Lung (tissue), 12 donors: ENCODE data around the gene BAMBI. TPM values are rescaled to one million over a fixed set of nuclear protein-coding genes. Genes with fewer than 3 reads are reported as not detected.

Experiments
- ATAC-seq: fragments of 200-7000 bp; cut with Tn5 transposase; one replicate; pipeline ENCODE4 v1.9.1; 2020; ENCODE audit warnings: moderate number of reproducible peaks; ENCODE audit not compliant: insufficient read depth, low FRiP score
- DNase-seq, 3 donors: peaks; one replicate each; pipeline ENCODE4 v3.0.0-alpha.2; 2013 to 2017
- H3K27ac ChIP-seq, 2 donors: one replicate each; pipeline ENCODE4 v1.5.1; 2013; ENCODE audit warnings: mild to moderate bottlenecking in 2 of 2, moderate library complexity in 2 of 2, control low read depth in 1 of 2, inconsistent platforms in 1 of 2, low read depth in 1 of 2, low read length in 1 of 2
- H3K27me3 ChIP-seq, 3 donors: one replicate each; pipeline ENCODE4 v1.5.1; 2013; ENCODE audit warnings: low read length in 2 of 3; ENCODE audit not compliant: control insufficient read depth in 3 of 3, insufficient read depth in 3 of 3
- H3K36me3 ChIP-seq, 4 donors: one replicate each; pipeline ENCODE4 v1.5.1; 2013; ENCODE audit warnings: low read length in 4 of 4, mild to moderate bottlenecking in 1 of 4, moderate library complexity in 1 of 4; ENCODE audit not compliant: control insufficient read depth in 4 of 4, insufficient read depth in 4 of 4
- H3K4me1 ChIP-seq, 5 donors: one replicate each; pipeline ENCODE4 v1.5.1; 2013; ENCODE audit warnings: low read length in 5 of 5, mild to moderate bottlenecking in 2 of 5, moderate library complexity in 1 of 5; ENCODE audit not compliant: control insufficient read depth in 5 of 5, insufficient read depth in 5 of 5
- H3K4me3 ChIP-seq: one replicate; pipeline ENCODE4 v1.5.1; 2013; ENCODE audit warnings: mild to moderate bottlenecking, control low read depth, moderate library complexity
- H3K9ac ChIP-seq, 2 donors: one replicate each; pipeline ENCODE4 v1.5.1; 2013; ENCODE audit warnings: low read length in 2 of 2, control low read depth in 1 of 2; ENCODE audit not compliant: insufficient read depth in 1 of 2
- H3K9me3 ChIP-seq, 4 donors: one replicate each; pipeline ENCODE4 v1.5.1; 2013; ENCODE audit warnings: low read length in 3 of 4, mild to moderate bottlenecking in 1 of 4, moderate library complexity in 1 of 4; ENCODE audit not compliant: control insufficient read depth in 4 of 4, insufficient read depth in 3 of 4
- CTCF ChIP-seq: IDR thresholded peaks from 2 replicates; pipeline ENCODE4 v1.5.1; 2012; ENCODE audit warnings: mild to moderate bottlenecking; ENCODE audit errors: control extremely low read depth, extremely low read depth
- WGBS, 2 donors: extraction: QIAGEN DNeasy Blood & Tissue Kit; methylation state at CpG; one replicate each; pipeline ENCODE4 v1.1.7; 2013; 5-methylcytosine and 5-hydroxymethylcytosine counted together
- polyA plus RNA-seq, 2 donors: library from polyadenylated mRNA; stranded (reverse); fragments of 200-250 nt; gene quantifications; one replicate each; pipeline ENCODE4 v1.2.1, GENCODE V29; 2013
- total RNA-seq, 2 donors: library from RNA; depleted of rRNA in 1 of 2; stranded (reverse); fragments of >200 nt in 1 of 2; gene quantifications; one replicate each; pipeline ENCODE4 v1.2.1, GENCODE V29; 2014 to 2021
- donor health status: control.
- donor health status: control.
- donor health status: Bipolar disorder and iron deficiency.
- donor health status: healthy.
- donor health status: DM: yes; HTN: yes; CAD: no.

BAMBI gene
- total and polyA plus RNA-seq, 4 donors: 3.1 to 28.3 (median 5.9) TPM

- Histone ChIP-seq H3K9me3 (no peaks in the 10 kb centered on the region), H3K36me3 (no peaks in the 10 kb centered on the region), H3K27me3 (no peaks in the 10 kb centered on the region), H3K9ac (no peak overlapping the region), H3K4me3 (no peak overlapping the region), H3K27ac (no peak overlapping the region), H3K4me1 (peaks cover 0 to 11% (median 0%) of the 10 kb centered on the region in 5 donors)
- no peak for DNase-seq
- no peak for ATAC-seq
- 76 to 84% methylated on average over 4 of the region's 4 CpGs for WGBS, 2 donors
- no peak for TF ChIP-seq CTCF
These were observed 37.9 kb downstream of the BAMBI start for GRCh38 chr10:28715246-28715645.

- no peak overlapping the region for H3K4me3 ChIP-seq
- 83 to 87% methylated on average over 2 of the region's 2 CpGs for WGBS, 2 donors
- H3K36me3 ChIP-seq: no peaks in the 10 kb centered on the region
- H3K27me3 ChIP-seq: no peaks in the 10 kb centered on the region
- H3K4me1 ChIP-seq: peaks cover 0 to 10% (median 0%) of the 10 kb centered on the region in 5 donors
- no peak overlapping the region for H3K27ac ChIP-seq
- ATAC-seq: no peak
- no peak for TF ChIP-seq CTCF
- no peaks in the 10 kb centered on the region for H3K9me3 ChIP-seq
- no peak overlapping the region for H3K9ac ChIP-seq
- DNase-seq: no peak
These were observed 38.4 kb downstream of the BAMBI start for GRCh38 chr10:28715757-28716156.

GRCh38 chr10:28716748-28717147, 39.4 kb downstream of the BAMBI start:
- Histone ChIP-seq H3K36me3 (no peaks in the 10 kb centered on the region), H3K4me1 (peaks cover 0 to 8% (median 0%) of the 10 kb centered on the region in 5 donors), H3K27me3 (no peaks in the 10 kb centered on the region), H3K27ac (no peak overlapping the region), H3K9me3 (no peaks in the 10 kb centered on the region), H3K9ac (no peak overlapping the region), H3K4me3 (no peak overlapping the region)
- 85 to 89% methylated on average over 1 of the region's 1 CpG for WGBS, 2 donors
- DNase-seq (no peak), ATAC-seq (no peak)
- TF ChIP-seq CTCF: no peak

GRCh38 chr10:28717656-28718201, 40.4 kb downstream of the BAMBI start:
- WGBS, 2 donors: 72 to 81% methylated on average over 3 of the region's 3 CpGs
- no peaks in the 10 kb centered on the region for H3K27me3 ChIP-seq
- DNase-seq: no peak

More at GRCh38 chr10:28717656-28718201, 40.4 kb downstream of the BAMBI start:
- Histone ChIP-seq H3K9ac (no peak overlapping the region), H3K36me3 (no peaks in the 10 kb centered on the region), H3K4me1 (peaks cover 0 to 13% (median 3%) of the 10 kb centered on the region in 5 donors), H3K27ac (no peak overlapping the region), H3K9me3 (no peaks in the 10 kb centered on the region), H3K4me3 (no peak overlapping the region)
- no peak for ATAC-seq
- no peak for TF ChIP-seq CTCF
